ENCODE data around the gene ELOF1.

GRCh38 chr19:11598746-11599145, 39.7 kb upstream of the ELOF1 start:
- TF ChIP-seq CTCF (IDR thresholded peaks at IDR 0.05) (no peak), POLR2A (IDR thresholded peaks at IDR 0.05) (no peak)
